ENCODE results near the gene ISX.

Gene ISX

DNA sequence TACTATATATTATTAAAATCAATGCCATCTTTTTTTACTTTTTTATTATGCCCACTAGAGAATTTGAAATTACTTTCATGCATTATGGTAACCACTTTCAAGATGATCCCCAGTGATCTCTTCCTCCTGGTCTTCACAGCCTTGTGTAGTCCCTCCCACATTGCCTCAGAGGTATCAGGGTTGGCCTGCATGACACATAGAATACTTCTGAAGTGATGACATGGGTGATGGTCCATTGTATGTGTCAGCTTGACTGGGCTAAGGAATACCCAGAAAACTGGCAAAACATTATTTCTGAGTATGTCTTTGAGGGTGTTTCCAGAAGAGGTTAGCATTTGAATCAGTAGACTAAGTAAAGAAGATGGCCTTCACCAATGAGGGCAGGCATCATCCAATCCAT lies 14.2 kb upstream of the ISX start:
- FAIRE-seq = no peak

DNA sequence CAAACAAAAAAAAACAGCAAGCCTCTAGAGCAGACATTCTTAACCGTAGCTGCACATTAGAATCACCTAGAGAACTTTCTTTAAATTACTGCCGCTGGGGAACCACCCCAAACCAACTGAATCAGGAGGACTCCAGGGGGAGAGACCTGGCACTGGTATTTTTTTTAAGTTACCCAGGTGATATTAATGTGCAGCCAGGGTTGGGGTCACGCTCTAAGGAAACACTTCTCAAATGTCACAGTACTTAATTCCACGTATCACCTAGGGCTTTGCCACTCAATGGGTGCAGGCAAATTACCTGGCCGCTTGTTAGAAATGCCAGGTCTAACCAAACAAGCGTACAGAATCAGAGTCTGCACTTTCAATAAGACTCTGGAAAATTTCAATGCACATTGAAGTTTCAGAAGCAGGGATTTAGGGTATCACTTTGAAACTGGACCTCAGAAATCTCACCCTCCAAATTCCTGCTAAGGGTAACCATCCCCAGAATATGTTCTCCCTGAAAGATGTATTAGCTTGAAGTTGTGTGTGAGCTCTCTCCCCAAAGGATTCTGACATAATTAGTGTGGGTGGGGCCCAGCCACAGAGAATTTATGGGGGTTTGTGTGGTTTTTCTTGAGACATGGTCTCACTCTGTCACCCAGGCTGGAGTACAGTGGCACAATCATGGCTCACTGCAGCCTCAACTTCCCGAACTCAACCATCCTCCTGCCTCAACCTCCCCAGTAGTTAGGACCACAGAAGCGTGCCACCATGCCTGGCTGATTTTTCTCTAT lies 12.7 kb upstream of the ISX start:
- DNase-seq (ENCODE audit: insufficient read length, low spot score) = no peak
- TF ChIP-seq, protein P1, sequence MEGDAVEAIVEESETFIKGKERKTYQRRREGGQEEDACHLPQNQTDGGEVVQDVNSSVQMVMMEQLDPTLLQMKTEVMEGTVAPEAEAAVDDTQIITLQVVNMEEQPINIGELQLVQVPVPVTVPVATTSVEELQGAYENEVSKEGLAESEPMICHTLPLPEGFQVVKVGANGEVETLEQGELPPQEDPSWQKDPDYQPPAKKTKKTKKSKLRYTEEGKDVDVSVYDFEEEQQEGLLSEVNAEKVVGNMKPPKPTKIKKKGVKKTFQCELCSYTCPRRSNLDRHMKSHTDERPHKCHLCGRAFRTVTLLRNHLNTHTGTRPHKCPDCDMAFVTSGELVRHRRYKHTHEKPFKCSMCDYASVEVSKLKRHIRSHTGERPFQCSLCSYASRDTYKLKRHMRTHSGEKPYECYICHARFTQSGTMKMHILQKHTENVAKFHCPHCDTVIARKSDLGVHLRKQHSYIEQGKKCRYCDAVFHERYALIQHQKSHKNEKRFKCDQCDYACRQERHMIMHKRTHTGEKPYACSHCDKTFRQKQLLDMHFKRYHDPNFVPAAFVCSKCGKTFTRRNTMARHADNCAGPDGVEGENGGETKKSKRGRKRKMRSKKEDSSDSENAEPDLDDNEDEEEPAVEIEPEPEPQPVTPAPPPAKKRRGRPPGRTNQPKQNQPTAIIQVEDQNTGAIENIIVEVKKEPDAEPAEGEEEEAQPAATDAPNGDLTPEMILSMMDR (IDR thresholded peaks at IDR 0.05; ENCODE audit: insufficient read depth, missing control alignments) = no peak
- no peak for FAIRE-seq

More for the DNA sequence above, 14.2 kb upstream of the ISX start:
- TF ChIP-seq, protein P1 (IDR thresholded peaks at IDR 0.05; ENCODE audit: insufficient read depth, missing control alignments) = no peak
- no peak for DNase-seq (ENCODE audit: insufficient read length, low spot score)

DNA sequence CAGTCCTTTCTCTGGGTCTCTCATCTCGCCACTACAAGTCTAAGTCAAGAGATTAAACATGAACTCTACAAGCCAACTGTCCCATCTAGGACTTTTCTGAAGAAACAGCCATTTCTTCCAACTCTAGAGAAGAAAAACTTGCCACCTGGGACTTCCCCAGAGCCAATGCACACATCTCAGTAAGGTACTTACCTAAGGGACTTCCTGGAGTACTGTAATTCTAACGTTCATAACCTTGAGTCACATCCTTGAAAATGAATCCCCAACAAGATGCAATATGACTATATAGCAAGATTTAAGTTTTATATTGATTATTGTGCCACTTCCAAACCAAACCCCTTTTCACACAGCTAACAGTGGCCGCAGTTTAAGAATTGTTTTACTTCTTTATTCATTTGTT lies 11.9 kb upstream of the ISX start:
- no peak for FAIRE-seq
- no peak for DNase-seq (ENCODE audit: insufficient read length, low spot score)
- TF ChIP-seq, protein P1 (IDR thresholded peaks at IDR 0.05; ENCODE audit: insufficient read depth, missing control alignments) = no peak

DNA sequence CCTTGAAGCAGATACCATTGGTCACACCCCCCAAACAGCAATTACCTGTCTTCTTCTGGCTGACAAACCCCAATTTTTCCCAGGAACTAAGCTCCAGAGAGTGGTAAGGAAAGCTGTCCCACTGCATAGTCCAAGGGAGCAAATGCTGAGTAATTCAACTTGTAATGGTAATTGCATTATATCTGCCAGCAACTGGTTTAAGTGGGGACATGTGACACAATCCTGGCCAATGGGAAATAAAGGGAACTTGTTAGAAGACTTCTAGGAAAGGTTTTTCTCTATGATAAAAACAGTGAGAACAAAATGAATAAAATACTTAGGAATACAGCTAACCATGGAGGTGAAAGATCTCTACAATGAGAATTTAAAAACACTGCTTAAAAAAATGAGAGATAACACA lies 9.5 kb upstream of the ISX start:
- DNase-seq (ENCODE audit: insufficient read length, low spot score) = no peak
- no peak for FAIRE-seq
- TF ChIP-seq, protein P1 (IDR thresholded peaks at IDR 0.05; ENCODE audit: insufficient read depth, missing control alignments) = no peak

DNA sequence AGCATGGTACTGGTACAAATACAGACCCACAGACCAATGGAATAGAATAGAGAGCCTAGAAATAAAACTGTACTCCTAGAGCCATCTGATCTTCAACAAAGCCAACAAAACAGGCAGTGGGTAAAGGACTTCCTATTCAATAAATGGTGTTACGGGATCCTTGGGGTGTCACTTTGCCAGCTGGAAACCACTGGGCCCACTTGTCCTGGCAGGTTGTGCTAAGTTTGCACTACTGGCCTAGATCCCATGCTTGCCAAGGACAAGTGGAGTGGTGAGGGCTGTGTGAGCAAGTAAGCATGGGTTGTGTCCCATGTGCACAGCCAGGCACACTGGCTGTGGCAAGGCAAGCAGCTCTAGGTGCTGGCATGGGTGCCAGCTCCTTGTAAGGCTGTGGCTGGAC lies 8.8 kb upstream of the ISX start:
- FAIRE-seq (no peak), DNase-seq (ENCODE audit: insufficient read length, low spot score) (no peak)
- TF ChIP-seq, protein P1 (IDR thresholded peaks at IDR 0.05; ENCODE audit: insufficient read depth, missing control alignments) = no peak

DNA sequence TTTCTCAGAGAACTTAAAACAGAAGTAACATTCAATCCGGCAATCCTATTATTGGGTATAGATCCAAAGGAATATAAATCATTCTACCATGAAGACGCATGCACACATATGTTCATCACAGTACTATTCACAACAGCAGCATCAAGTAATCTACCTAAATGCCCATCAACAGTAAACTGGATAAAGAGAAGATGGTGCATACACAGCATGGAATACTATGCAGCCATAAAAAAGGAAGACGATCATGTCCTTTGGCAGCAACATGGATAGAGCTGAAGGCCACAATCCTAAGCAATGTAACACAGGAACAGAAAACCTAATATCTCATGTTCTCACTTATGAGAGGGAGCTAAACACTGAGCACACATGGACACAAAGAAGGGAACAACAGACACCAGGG lies 6.3 kb upstream of the ISX start:
- DNase-seq (ENCODE audit: insufficient read length, low spot score) = no peak
- TF ChIP-seq, protein P1 (IDR thresholded peaks at IDR 0.05; ENCODE audit: insufficient read depth, missing control alignments) = no peak
- FAIRE-seq = no peak

DNA sequence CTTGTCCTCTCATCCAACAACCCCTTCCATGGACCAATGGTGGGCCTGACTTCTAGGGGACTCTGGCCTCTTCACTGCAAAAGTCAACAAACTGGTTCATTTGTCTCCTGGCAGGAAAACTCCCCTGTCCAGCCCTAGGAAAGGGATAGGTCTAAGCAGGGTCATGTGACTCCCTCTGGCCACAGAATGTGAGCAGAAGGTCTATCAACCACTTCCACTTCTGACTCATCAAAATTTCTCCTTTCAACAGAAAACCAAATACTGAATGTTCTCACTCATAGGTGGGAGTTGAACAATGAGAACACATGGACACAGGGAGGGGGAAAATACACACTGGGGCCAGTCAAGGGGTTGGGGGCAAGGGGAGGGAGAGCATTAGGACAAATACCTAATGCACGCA lies 1.3 kb upstream of the ISX start:
- TF ChIP-seq, protein P1 (IDR thresholded peaks at IDR 0.05; ENCODE audit: insufficient read depth, missing control alignments) = no peak
- DNase-seq (ENCODE audit: insufficient read length, low spot score) (no peak), FAIRE-seq (no peak)

All from D721Med (cell line).